ENCODE data around the gene PLCL2. TPM values are rescaled to one million over a fixed set of nuclear protein-coding genes. Genes with fewer than 3 reads are reported as not detected.

PLCL2 gene
- polyA plus RNA-seq, 1 experiment = 0.94 TPM

- no peak for TF ChIP-seq CTCF (IDR thresholded peaks at IDR 0.05; ENCODE audit: low read depth, low read length)
- Histone ChIP-seq H3K27ac (ENCODE audit: low read depth, low read length) (no peak overlapping the region), H3K4me3 (ENCODE audit: low read depth, low read length) (no peak overlapping the region), H3K27me3 (ENCODE audit: control insufficient read depth, insufficient read depth, low read length) (no peaks in the 10 kb centered on the region), H3K9me3 (ENCODE audit: control insufficient read depth, insufficient read depth, low read length) (no peaks in the 10 kb centered on the region)
- POLR2A ChIA-PET = no interaction called here
- DNase-seq (ENCODE audit: low read depth, low spot score) = no peak
- CTCF ChIA-PET = no interaction called here
Observed at GRCh38 chr3:17045705-17046104, 160.9 kb downstream of the PLCL2 start.

- TF ChIP-seq CTCF (IDR thresholded peaks at IDR 0.05; ENCODE audit: low read depth, low read length) = no peak
- Histone ChIP-seq H3K4me3 (ENCODE audit: low read depth, low read length) (no peak overlapping the region), H3K27me3 (ENCODE audit: control insufficient read depth, insufficient read depth, low read length) (no peaks in the 10 kb centered on the region), H3K9me3 (ENCODE audit: control insufficient read depth, insufficient read depth, low read length) (no peaks in the 10 kb centered on the region), H3K27ac (ENCODE audit: low read depth, low read length) (no peak overlapping the region)
- no peak for DNase-seq (ENCODE audit: low read depth, low spot score)
- ChIA-PET POLR2A (no interaction called here), CTCF (no interaction called here)
Observed at GRCh38 chr3:17046623-17047022, 161.9 kb downstream of the PLCL2 start.

GRCh38 chr3:17047162-17047561 lies 162.4 kb downstream of the PLCL2 start:
- POLR2A ChIA-PET = no interaction called here
- H3K9me3 ChIP-seq (ENCODE audit: control insufficient read depth, insufficient read depth, low read length) = no peaks in the 10 kb centered on the region
- DNase-seq (ENCODE audit: low read depth, low spot score) = no peak
- no peaks in the 10 kb centered on the region for H3K27me3 ChIP-seq (ENCODE audit: control insufficient read depth, insufficient read depth, low read length)
- TF ChIP-seq CTCF (IDR thresholded peaks at IDR 0.05; ENCODE audit: low read depth, low read length) = no peak
- CTCF ChIA-PET = no interaction called here
- no peak overlapping the region for H3K27ac ChIP-seq (ENCODE audit: low read depth, low read length)
- H3K4me3 ChIP-seq (ENCODE audit: low read depth, low read length) = no peak overlapping the region

GRCh38 chr3:17047894-17048293 lies 163.1 kb downstream of the PLCL2 start:
- no peak for DNase-seq (ENCODE audit: low read depth, low spot score)
- no peak for TF ChIP-seq CTCF (IDR thresholded peaks at IDR 0.05; ENCODE audit: low read depth, low read length)
- ChIA-PET CTCF (no interaction called here), POLR2A (no interaction called here)
- H3K4me3 ChIP-seq (ENCODE audit: low read depth, low read length) = no peak overlapping the region
- no peaks in the 10 kb centered on the region for H3K27me3 ChIP-seq (ENCODE audit: control insufficient read depth, insufficient read depth, low read length)
- H3K9me3 ChIP-seq (ENCODE audit: control insufficient read depth, insufficient read depth, low read length) = no peaks in the 10 kb centered on the region
- H3K27ac ChIP-seq (ENCODE audit: low read depth, low read length) = no peak overlapping the region

GRCh38 chr3:17050071-17050470 lies 165.3 kb downstream of the PLCL2 start:
- H3K27ac ChIP-seq (ENCODE audit: low read depth, low read length) = no peak overlapping the region
- CTCF ChIA-PET = interaction anchor here (0.6 kb wide), 2 partner anchors 30 to 299 kb away, joined by 3 to 4 read pairs; no protein-coding TSS in a partner anchor
- no peaks in the 10 kb centered on the region for H3K27me3 ChIP-seq (ENCODE audit: control insufficient read depth, insufficient read depth, low read length)
- no peak for TF ChIP-seq CTCF (IDR thresholded peaks at IDR 0.05; ENCODE audit: low read depth, low read length)
- no peak overlapping the region for H3K4me3 ChIP-seq (ENCODE audit: low read depth, low read length)
- H3K9me3 ChIP-seq (ENCODE audit: control insufficient read depth, insufficient read depth, low read length) = no peaks in the 10 kb centered on the region
- DNase-seq (ENCODE audit: low read depth, low spot score) = no peak
- POLR2A ChIA-PET = no interaction called here

Measured in AG04450 (cell line).